ENCODE data around the gene DNAH2.
"Not testable (repeated sequence)": the region's sequence is repeated elsewhere in the genome, so short reads cannot be mapped to it uniquely, and the experiment has no call there.

The DNAH2 gene

DNA sequence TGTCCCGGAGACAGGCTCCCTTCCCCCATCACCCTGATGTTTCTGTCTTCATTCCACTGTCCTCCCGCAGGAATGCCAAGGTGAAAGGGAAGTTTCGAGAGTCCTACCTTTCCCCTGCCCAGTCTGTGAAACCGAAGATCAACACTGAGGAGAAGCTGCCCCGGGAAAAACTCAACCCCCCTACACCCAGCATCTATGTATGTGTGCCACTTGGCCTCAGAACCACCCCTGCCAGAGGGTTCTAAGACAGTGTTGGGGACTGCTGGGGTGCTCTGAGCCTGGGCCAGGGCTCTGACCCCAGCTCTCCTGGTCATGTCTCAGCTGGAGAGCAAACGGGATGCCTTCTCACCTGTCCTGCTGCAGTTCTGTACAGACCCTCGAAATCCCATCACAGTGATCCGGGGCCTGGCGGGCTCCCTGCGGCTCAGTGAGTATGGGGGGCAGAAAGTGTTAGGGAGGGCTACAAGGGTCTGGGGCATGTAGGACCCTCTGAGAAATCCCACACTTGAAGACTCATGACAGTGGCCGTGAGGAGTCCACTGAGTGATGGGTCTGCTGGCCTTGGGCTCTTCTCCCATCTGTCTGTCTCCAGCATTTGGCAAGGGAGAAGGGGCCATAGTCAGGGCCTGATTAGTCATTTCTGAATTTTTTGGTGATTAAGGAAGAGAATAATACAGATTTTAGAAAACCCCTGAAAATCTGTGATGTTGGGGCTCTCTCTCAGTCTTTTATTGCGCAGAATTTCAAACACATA, 132.4 kb downstream of the DNAH2 start:
- DNase-seq (ENCODE audit: low spot score): no peak

DNA sequence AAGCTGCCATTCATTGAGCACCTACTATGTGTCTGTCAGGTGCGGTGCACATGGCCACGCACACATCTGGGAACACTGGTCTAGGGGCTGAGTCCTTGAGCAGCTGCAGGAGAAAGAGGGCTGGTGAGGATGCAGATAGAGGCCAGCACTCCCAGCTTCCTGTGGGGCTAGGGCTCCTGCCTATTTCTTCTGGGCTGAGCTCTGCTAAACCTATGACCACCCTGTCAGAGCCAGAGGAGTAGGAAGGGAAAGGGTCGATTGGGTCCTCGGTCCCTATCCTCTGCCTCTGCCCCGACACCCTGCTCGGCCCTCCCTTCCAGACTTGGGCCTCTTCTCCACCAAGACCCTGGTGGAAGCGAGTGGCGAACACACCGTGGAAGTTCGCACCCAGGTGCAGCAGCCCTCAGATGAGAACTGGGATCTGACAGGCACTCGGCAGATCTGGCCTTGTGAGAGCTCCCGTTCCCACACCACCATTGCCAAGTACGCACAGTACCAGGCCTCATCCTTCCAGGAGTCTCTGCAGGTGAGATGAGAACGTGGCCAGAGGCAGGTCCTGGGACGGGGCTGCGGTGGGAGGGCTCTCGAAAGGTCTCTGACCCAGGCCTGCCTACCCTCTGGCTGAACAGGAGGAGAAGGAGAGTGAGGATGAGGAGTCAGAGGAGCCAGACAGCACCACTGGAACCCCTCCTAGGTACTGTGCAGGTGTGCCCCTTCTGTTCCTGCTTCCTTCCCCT, 133.3 kb downstream of the DNAH2 start:
- DNase-seq (ENCODE audit: low spot score): no peak

DNA sequence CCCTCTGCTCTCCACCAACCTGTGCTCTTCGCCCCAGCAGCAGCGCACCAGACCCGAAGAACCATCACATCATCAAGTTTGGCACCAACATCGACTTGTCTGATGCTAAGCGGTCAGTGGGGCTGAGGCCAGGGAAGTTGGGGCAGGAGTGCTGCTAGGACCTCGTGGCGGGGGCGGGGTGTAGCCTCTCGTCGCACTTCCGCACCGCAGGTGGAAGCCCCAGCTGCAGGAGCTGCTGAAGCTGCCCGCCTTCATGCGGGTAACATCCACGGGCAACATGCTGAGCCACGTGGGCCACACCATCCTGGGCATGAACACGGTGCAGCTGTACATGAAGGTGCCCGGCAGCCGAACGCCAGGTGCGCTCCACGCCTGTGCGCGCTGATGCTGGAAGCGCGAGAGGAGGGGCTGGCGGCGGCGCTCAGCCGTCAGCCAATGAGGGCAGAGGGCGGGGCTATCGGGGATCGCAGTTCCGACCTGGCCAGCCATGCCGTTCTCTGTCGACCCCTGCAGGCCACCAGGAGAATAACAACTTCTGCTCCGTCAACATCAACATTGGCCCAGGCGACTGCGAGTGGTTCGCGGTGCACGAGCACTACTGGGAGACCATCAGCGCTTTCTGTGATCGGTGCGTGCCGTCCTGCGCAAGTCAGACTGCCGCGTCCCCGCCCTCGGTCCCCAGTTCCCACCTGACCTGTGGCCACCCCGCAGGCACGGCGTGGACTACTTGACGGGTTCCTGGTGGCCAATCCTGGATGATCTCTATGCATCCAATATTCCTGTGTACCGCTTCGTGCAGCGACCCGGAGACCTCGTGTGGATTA, 134.1 kb downstream of the DNAH2 start:
- DNase-seq (ENCODE audit: low spot score): peak; percentile 96

DNA sequence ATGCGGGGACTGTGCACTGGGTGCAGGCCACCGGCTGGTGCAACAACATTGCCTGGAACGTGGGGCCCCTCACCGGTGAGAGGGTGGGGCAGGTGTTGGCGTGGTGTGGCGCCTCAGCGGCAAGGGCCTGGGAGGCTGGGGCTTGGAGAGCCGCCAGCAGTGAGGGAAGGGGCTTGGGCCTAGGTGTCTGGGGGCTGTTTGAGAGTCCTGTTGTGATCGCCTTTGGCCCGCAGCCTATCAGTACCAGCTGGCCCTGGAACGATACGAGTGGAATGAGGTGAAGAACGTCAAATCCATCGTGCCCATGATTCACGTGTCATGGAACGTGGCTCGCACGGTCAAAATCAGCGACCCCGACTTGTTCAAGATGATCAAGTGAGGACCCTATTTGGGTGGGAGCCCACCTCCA, 134.7 kb downstream of the DNAH2 start:
- DNase-seq (ENCODE audit: low spot score): no peak

DNA sequence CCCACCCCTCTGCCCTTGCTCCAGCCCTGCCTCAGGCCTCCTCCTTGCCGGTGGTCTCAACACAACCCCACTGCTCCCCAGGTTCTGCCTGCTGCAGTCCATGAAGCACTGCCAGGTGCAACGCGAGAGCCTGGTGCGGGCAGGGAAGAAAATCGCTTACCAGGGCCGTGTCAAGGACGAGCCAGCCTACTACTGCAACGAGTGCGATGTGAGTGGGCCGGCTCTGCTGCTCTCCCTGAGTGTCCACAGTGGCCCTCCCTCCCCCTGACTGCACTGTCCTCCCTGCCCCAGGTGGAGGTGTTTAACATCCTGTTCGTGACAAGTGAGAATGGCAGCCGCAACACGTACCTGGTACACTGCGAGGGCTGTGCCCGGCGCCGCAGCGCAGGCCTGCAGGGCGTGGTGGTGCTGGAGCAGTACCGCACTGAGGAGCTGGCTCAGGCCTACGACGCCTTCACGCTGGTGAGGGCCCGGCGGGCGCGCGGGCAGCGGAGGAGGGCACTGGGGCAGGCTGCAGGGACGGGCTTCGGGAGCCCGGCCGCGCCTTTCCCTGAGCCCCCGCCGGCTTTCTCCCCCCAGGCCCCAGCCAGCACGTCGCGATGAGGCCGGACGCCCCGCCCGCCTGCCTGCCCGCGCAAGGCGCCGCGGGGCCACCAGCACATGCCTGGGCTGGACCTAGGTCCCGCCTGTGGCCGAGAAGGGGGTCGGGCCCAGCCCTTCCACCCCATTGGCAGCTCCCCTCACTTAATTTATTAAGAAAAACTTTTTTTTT, 135.6 kb downstream of the DNAH2 start:
- DNase-seq (ENCODE audit: low spot score): no peak

DNA sequence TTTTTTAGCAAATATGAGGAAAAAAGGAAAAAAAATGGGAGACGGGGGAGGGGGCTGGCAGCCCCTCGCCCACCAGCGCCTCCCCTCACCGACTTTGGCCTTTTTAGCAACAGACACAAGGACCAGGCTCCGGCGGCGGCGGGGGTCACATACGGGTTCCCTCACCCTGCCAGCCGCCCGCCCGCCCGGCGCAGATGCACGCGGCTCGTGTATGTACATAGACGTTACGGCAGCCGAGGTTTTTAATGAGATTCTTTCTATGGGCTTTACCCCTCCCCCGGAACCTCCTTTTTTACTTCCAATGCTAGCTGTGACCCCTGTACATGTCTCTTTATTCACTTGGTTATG, 136.1 kb downstream of the DNAH2 start:
- DNase-seq (ENCODE audit: low spot score): no peak

DNA sequence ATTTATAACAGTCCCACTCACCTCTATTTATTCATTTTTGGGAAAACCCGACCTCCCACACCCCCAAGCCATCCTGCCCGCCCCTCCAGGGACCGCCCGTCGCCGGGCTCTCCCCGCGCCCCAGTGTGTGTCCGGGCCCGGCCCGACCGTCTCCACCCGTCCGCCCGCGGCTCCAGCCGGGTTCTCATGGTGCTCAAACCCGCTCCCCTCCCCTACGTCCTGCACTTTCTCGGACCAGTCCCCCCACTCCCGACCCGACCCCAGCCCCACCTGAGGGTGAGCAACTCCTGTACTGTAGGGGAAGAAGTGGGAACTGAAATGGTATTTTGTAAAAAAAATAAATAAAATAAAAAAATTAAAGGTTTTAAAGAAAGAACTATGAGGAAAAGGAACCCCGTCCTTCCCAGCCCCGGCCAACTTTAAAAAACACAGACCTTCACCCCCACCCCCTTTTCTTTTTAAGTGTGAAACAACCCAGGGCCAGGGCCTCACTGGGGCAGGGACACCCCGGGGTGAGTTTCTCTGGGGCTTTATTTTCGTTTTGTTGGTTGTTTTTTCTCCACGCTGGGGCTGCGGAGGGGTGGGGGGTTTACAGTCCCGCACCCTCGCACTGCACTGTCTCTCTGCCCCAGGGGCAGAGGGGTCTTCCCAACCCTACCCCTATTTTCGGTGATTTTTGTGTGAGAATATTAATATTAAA, 136.7 kb downstream of the DNAH2 start:
- DNase-seq (ENCODE audit: low spot score): no peak

DNA sequence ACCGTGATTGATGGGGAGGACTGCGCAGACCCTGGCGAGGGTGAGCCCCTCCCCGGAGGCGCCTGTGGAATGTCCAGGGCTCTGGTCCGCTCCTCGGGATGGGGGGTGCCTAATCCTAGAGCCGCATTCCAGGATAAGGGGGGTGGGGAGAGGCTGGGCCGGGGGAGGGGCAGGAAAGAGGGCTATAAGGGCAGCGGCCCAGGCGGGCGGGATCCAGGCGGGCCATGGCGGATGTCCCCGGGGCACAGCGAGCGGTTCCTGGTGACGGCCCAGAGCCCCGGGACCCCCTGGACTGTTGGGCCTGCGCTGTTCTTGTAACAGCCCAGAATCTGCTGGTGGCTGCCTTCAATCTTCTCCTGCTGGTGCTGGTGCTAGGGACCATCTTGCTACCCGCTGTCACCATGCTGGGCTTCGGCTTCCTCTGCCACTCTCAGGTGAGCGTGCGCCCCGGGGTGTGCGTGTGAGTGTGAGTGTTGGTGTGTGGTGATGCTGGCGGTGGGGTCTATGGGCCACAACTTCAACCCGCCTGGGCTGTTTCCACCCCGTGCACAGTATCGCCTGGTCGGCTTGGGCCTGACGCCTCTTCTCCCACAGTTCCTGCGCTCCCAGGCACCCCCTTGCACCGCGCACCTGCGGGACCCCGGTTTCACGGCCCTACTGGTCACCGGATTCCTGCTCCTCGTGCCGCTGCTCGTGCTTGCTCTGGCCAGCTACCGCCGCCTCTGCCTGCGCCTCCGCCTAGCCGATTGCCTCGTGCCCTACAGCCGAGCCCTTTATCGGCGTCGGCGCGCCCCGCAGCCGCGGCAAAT, 137.5 kb downstream of the DNAH2 start, which contains the start of gene TMEM88:
Gene TMEM88, plus strand, starts transcription at position 216 of the 809 bp plus-strand sequence. Its CDS starts 9 bp downstream, at position 225.
- no peak for DNase-seq (ENCODE audit: low spot score)

DNA sequence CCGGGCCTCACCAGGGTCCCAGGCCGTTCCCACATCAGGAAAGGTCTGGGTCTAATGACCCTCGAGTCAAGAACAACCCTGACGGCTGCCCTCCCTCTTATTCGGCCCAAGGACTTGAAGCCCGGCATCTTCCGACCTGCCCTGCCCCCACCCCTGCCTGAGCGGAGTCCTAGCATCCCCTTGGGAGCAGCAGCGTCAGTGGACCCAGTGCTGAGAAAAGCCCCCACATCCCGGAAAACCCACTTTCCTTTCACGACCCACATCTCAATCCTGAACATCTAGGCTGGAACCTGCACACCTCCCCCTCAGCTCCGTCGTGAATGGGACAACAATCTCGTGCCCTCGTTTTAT, 138.1 kb downstream of the DNAH2 start:
- no peak for DNase-seq (ENCODE audit: low spot score)

DNA sequence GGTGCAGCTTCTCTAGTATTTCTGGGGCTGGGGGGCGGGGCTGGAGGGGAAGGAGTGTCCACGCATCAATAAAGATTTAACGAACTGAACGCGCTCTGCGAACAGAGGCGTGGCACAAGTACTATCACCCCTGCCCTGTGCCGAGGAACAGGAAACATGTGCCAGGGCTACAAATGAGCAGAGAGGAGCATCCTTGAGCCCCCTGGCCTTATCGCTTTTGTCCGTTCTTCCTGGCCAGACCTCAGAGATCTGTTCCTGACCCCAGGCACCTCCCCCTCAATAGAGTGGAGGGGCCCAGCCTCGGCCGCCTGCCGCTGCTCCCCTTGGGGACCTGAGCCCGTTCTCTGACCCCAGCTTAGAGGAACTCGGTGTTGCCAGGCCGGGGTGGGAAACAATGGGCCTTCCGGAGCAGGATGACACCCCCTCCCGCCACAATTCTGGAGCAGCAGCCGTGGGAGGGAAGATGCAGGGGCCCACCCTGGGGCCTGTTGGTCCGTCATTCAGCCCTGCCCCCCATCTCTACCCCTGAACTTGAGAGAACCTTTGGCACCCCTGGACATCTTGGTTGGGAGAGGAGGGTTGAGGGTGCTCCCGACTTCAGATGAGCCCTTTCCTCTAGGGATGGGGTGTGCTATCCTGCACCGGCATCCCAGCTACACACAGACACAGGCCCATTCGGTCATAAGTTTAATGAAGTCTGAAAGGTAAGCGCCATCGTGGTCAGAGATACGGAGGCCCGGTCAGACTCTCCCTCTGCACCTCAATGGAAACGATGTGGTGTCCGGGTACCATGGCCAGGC, 138.7 kb downstream of the DNAH2 start:
- DNase-seq (ENCODE audit: low spot score): peak; percentile 34

DNA sequence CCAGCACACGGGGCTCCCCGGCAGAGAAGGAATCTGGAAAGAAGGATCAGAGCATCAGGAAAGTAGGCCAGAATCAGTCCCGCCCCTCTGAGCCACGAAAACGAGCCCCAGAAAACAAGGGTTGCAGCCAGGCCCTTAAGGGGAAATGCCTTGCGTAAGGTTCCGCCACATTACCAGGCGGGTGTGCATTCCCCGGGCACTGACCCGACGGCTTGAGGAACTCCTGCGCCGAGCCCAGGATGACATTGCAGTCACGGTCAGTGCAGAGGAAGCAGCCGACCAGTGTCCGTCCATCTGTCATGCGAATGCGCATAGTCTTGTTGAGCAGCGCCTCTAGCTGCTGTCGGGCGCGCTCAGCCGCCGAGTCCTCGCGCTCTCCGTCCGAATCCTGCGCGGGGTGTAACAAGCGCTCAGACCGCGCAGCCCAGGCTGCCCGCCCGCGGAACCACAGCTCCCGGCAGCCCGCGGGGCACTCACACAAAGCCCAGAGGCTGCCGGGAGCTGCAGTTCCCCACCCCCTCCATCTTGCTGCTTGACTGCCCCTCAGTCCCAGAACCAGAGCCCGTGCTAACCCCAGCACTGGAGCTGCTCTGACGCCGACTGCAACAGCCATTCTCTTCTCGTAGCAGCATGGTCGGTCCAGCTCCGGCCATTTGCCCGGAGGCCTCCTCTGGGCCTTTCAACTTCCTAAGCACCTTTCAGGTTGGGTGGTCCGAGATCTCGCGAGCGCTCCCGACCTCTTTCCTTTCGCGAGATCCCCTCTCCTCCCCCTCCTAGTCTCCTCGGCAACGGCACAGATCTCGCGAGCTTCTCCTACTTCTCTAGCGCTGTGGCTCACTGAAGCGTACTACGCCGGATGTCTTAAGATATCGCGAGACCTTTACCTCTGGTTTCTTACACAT, 139.5 kb downstream of the DNAH2 start, which contains the start of gene NAA38:
Gene NAA38, minus strand, starts transcription at position 749 of the 902 bp plus-strand sequence. Its CDS starts 96 bp downstream, at position 653.
- peak; percentile 94 for DNase-seq (ENCODE audit: low spot score)

DNA sequence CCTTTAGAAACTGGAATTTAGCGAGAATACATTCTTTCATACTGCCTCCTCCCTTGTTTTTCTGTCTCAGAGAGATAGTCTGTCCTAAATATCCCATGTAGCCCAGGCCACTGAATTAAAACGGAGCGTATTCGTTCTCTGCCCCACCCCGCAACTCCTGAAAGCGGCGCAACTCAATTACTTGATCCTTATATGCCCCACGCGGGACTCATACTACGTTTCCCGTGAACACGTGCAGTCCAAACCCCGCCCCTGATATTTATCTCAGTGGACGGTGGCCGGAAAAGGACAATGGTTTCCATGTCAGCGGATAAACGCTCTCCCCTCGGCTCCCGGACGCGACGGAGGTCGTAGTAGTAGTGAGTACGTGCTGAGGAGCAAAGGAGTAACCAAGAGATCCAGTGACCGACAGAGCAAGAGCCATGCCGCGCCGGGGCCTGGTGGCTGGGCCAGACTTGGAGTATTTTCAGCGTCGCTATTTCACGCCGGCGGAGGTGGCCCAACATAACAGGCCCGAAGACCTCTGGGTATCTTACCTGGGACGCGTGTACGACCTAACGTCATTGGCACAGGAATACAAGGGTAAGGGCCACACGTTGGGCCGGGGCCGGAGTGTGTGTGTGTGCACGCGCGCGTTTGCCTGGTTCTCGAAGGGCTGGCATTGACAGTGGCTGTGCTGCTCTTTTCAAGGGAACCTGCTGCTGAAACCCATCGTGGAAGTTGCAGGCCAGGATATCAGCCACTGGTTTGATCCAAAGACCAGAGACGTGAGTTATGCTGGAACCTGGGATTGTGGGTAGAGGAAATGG, 140.4 kb downstream of the DNAH2 start, which contains the start of gene CYB5D1:
Gene CYB5D1, plus strand, starts transcription at position 291 of the 809 bp plus-strand sequence. Its CDS starts 132 bp downstream, at position 423.
- peak; percentile 96 for DNase-seq (ENCODE audit: low spot score)

DNA sequence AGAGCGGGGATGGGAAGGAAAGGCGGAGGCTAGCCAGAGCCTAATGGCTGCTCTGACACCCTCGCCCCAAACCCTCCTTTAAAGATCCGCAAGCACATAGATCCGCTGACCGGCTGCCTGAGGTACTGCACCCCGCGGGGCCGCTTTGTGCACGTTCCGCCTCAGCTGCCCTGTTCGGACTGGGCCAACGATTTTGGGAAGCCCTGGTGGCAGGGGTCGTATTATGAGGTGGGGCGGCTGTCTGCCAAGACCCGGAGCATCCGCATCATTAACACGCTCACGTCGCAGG, 140.9 kb downstream of the DNAH2 start:
- peak; percentile 51 for DNase-seq (ENCODE audit: low spot score)

DNA sequence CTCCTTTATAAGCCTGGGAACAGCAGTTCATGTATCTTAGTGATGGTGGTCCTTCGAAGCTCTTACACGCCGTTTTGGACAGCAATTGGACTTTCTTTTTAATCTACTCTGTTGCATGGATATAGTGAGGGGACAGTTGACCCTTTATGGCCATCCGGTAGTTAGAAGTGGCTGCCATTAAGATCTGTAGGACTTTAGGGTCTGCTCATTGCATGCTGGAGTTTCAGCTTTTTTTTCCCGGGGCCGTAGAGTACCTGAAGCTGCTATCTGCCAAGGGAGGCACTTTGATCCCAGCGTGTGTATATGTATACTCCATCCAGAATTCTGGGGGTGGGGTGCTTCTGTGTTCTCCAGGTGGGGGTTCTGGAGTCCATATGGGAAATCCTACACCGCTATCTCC, 141.5 kb downstream of the DNAH2 start:
- no peak for DNase-seq (ENCODE audit: low spot score)

DNA sequence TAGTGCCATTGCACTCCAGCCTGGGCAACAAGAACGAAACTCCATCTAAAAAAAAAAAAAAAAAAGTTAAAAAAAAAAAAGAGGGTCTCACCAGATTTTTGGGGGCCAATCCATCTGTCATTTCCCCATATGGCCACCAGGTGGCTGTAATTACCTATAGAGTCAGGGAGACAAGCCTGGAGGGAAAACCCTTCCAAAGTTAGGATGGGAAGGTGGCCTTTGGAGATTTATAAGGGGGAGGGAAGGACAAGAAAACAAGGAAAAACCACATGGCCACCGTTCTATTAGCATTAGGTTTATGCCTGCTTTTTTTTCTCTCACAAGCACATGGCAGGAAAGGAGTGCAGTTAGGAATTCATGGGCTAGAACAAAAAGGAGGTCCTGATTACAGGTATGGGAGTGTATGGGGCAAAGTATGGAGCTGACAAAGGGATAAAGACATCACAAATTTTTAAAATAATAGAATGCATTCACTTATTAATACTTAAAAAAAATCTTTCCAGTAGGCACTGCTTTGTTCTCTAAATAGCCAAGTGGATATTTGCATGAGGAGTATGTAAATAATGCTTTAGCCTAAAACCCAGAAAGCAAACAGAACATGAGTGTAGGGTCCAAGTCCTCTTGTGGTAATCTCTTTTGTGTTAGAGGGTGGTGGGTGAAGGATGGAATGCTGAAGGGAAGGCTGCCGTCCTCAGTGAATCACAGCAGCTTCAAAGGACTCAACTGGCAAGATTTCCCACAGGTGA, 145.3 kb downstream of the DNAH2 start:
- DNase-seq (ENCODE audit: low spot score): peak; percentile 79

DNA sequence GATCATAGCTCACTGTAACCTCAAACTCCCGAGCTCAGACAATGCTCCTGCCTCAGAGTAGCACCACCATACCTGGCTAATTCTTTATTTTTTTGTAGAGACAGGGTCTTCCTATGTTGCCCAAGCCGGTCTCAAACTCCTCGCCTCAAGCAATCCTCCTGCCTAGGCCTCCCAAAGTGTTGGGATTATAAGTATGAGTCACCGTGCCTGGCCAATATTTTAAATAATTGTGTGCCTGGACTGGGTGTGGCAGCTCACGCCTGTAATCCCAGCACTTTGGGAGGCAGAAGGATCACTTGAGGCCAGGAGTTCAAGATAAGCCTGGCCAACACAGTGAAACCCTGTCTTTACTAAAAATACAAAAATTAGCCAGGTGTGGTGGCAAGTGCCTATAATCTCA, 146.8 kb downstream of the DNAH2 start:
- DNase-seq (ENCODE audit: low spot score): not testable (repeated sequence)

All from hematopoietic multipotent progenitor cell treated with erythropoietin and hydrocortisone succinate and interleukin-3 and kit ligand, for 17 days (in vitro differentiated cells).